HepG2 (cell line): Measurements from ENCODE around the gene DOLK. TPM values are rescaled to one million over a fixed set of nuclear protein-coding genes. Genes with fewer than 3 reads are reported as not detected.

Experiments
- ATAD3A ChIP-seq: sonication (generic); formaldehyde crosslinking; IDR thresholded peaks from 2 replicates; pipeline ENCODE4 v1.4.0; 2020; ENCODE audit warnings: missing genetic modification reagents
- BORCS8-MEF2B ChIP-seq: sonication (generic); formaldehyde crosslinking; IDR thresholded peaks from 2 replicates; pipeline ENCODE4 v1.8.0; 2022; ENCODE audit warnings: mild to moderate bottlenecking, missing genetic modification reagents
- DMAP1 ChIP-seq: IDR thresholded peaks from 2 replicates; pipeline ENCODE4 v1.6.1; 2016
- ESRRA ChIP-seq: sonication (generic); formaldehyde crosslinking; IDR thresholded peaks from 2 replicates; pipeline ENCODE4 v1.5.1; 2020; ENCODE audit warnings: mild to moderate bottlenecking, low read depth, missing genetic modification reagents
- GABPB1 ChIP-seq: IDR thresholded peaks from 2 replicates; pipeline ENCODE4 v1.6.1; 2016; ENCODE audit warnings: mild to moderate bottlenecking, missing genetic modification reagents, moderate library complexity, missing compliant biosample characterization
- MXD4 ChIP-seq: IDR thresholded peaks from 2 replicates; pipeline ENCODE4 v1.6.1; 2016; ENCODE audit warnings: mild to moderate bottlenecking, missing biosample characterization, missing genetic modification reagents
- NR3C1 ChIP-seq: sonication (generic); formaldehyde crosslinking; IDR thresholded peaks from 2 replicates; pipeline ENCODE4 v1.4.0; 2020; ENCODE audit warnings: missing genetic modification reagents
- SAP130 ChIP-seq: IDR thresholded peaks from 2 replicates; pipeline ENCODE4 v1.6.1; 2016; ENCODE audit warnings: low read depth
- SKI ChIP-seq: fragments of 450-650 bp; IDR thresholded peaks from one replicate; pipeline ENCODE4 v1.6.1; 2018; ENCODE audit warnings: mild to moderate bottlenecking; ENCODE audit not compliant: partially characterized antibody
- SRSF1 ChIP-seq: fragments of 200-400 bp; formaldehyde crosslinking; optimal IDR thresholded peaks from 2 replicates; pipeline ENCODE3; 2017; ENCODE audit warnings: mild to moderate bottlenecking, low read depth, low read length, moderate library complexity
- TGIF2 ChIP-seq: IDR thresholded peaks from 2 replicates; pipeline ENCODE4 v1.6.1; 2016; ENCODE audit warnings: control low read depth, missing compliant biosample characterization
- ZFP36 ChIP-seq: fragments of 150-350 bp; IDR thresholded peaks from 2 replicates; pipeline ENCODE4 v1.6.1; 2018; ENCODE audit warnings: borderline replicate concordance, low read length, low read depth; ENCODE audit not compliant: partially characterized antibody
- ZKSCAN5 ChIP-seq: sonication (generic); formaldehyde crosslinking; IDR thresholded peaks from 2 replicates; pipeline ENCODE4 v1.5.1; 2020; ENCODE audit warnings: mild to moderate bottlenecking, missing genetic modification reagents
- ZKSCAN8 ChIP-seq: IDR thresholded peaks from 2 replicates; pipeline ENCODE4 v1.6.1; 2016; ENCODE audit warnings: borderline replicate concordance, missing genetic modification reagents, missing compliant biosample characterization
- ZNF567 ChIP-seq: sonication (generic); formaldehyde crosslinking; IDR thresholded peaks from 2 replicates; pipeline ENCODE4 v1.8.1; 2023; ENCODE audit warnings: mild to moderate bottlenecking, missing genetic modification reagents, borderline replicate concordance
- ZNF589 ChIP-seq: sonication (generic); formaldehyde crosslinking; conservative IDR thresholded peaks from 2 replicates; pipeline ENCODE4 v1.8.0; 2022; ENCODE audit warnings: mild to moderate bottlenecking, moderate library complexity, missing genetic modification reagents
- polyA plus RNA-seq, 8 experiments: library from polyadenylated mRNA; depleted of rRNA in 3 of 8; stranded (reverse) in 7 of 8; unstranded in 1 of 8; fragments of >200 nt; fragmentation: Illumina TruSeq in 4 of 8; extraction: Trizol in 4 of 8; gene quantifications; 2 replicates each; pipeline versions ENCODE4 v1.2.1 to v1.2.3, GENCODE V29; 2011 to 2016; ENCODE audit warnings: low read depth in 4 of 8, missing spikeins in 1 of 8, mixed read lengths in 1 of 8; ENCODE audit not compliant: insufficient read depth in 1 of 8
- total RNA-seq, 5 experiments: library from RNA; depleted of rRNA; stranded (reverse); fragments of >200 nt; fragmentation: Illumina TruSeq; extraction: Trizol; gene quantifications; 2 replicates each; pipeline ENCODE4 v1.2.3, GENCODE V29; 2016; ENCODE audit warnings: low read depth in 1 of 5
- TF ChIP-seq, protein P1 (sequence below): sonication (generic); formaldehyde crosslinking; IDR thresholded peaks from 2 replicates; pipeline ENCODE4 v1.8.1; 2022; ENCODE audit warnings: low read depth, mild to moderate bottlenecking, missing genetic modification reagents
- TF ChIP-seq, protein P2 (sequence below): sonication (generic); formaldehyde crosslinking; IDR thresholded peaks from 2 replicates; pipeline ENCODE4 v1.4.0; 2020; ENCODE audit warnings: missing genetic modification reagents, low read depth, mild to moderate bottlenecking, borderline replicate concordance
- TF ChIP-seq, protein P3 (sequence below): sonication (generic); formaldehyde crosslinking; IDR thresholded peaks from 2 replicates; pipeline ENCODE4 v1.5.0; 2020; ENCODE audit warnings: mild to moderate bottlenecking, missing genetic modification reagents
- TF ChIP-seq, protein P4 (sequence below): sonication (generic); formaldehyde crosslinking; IDR thresholded peaks from 2 replicates; pipeline ENCODE4 v1.4.0; 2020; ENCODE audit warnings: mild to moderate bottlenecking, missing genetic modification reagents
- TF ChIP-seq, protein P5 (sequence below): sonication (generic); formaldehyde crosslinking; IDR thresholded peaks from 2 replicates; pipeline ENCODE4 v1.4.0; 2020; ENCODE audit warnings: low read depth, mild to moderate bottlenecking, missing genetic modification reagents

Gene DOLK
- total and polyA plus RNA-seq, 2 of the 13 experiments (the other 11 are each of a cell fraction or from before 2014, with no cell fraction given) = 15.4 to 18.7 TPM

DNA sequence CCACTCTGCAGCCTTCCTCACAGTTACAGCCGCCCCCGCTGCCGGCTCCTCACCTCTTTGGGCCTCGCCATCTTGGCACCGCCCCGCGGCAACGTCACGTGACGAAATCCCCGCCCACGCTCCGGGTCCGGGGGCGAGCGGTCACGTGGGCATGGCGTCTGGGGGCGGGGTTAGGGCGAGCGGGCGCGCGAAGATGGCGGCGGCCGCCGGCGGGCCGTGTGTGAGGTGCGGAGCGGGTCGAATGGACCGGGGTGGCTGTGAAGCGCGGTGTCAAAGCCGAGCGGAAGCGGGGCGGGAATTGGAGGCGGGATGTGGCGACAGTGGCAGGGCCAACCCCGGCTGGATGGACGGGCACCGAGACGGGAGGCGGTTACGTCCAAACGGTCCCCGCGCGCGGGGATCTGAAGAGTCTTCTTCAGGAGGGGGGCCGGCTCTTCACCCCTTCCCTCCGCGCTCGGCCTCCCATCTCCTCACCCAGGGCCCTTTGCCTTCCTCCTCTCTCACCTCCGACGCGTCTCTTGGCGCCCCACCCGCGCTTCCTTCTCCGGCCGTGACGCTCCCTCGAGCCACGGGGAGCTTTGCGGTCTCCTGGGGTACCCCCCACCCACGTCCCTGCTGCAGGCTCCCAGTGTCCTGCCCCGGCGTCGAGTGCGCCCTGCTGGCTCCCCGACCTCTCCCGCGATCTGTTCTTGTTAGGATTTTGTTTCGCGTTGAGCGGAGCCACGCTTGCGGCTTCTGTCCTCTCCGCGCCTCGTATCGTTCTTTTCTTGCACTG lies at the start of gene DOLK, which contains the start of gene NUP188 (continued):
- TF ChIP-seq, protein P1, sequence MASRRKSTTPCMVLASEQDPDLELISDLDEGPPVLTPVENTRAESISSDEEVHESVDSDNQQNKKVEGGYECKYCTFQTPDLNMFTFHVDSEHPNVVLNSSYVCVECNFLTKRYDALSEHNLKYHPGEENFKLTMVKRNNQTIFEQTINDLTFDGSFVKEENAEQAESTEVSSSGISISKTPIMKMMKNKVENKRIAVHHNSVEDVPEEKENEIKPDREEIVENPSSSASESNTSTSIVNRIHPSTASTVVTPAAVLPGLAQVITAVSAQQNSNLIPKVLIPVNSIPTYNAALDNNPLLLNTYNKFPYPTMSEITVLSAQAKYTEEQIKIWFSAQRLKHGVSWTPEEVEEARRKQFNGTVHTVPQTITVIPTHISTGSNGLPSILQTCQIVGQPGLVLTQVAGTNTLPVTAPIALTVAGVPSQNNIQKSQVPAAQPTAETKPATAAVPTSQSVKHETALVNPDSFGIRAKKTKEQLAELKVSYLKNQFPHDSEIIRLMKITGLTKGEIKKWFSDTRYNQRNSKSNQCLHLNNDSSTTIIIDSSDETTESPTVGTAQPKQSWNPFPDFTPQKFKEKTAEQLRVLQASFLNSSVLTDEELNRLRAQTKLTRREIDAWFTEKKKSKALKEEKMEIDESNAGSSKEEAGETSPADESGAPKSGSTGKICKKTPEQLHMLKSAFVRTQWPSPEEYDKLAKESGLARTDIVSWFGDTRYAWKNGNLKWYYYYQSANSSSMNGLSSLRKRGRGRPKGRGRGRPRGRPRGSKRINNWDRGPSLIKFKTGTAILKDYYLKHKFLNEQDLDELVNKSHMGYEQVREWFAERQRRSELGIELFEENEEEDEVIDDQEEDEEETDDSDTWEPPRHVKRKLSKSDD (CRISPR knock-in tag) = peak; percentile 17; the same call in 1 of the 2 replicates
- peak; percentile 46 for TF ChIP-seq SKI
- TF ChIP-seq ZFP36 = no peak
- peak; percentile 96 for TF ChIP-seq SAP130 (CRISPR knock-in tag)
- TF ChIP-seq ZKSCAN8 (CRISPR knock-in tag) = no peak; the same call in 1 of the 2 replicates
- 0 out of 2 replicates have a peak, but pooled peaks have one; percentile 23 for TF ChIP-seq ATAD3A (CRISPR knock-in tag)
- TF ChIP-seq, protein P2, sequence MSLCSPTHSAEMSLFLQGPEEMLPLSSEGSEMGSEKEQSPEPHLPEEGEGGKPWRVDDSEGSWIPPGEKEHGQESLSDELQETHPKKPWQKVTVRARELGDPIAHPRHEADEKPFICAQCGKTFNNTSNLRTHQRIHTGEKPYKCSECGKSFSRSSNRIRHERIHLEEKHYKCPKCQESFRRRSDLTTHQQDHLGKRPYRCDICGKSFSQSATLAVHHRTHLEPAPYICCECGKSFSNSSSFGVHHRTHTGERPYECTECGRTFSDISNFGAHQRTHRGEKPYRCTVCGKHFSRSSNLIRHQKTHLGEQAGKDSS (CRISPR knock-in tag) = peak; percentile 13; the same call in 1 of the 2 replicates
- TF ChIP-seq DMAP1 (CRISPR knock-in tag) = peak; percentile 83
- TF ChIP-seq SRSF1 = no peak
- TF ChIP-seq GABPB1 (CRISPR knock-in tag) = peak; percentile 86
- TF ChIP-seq, protein P3, sequence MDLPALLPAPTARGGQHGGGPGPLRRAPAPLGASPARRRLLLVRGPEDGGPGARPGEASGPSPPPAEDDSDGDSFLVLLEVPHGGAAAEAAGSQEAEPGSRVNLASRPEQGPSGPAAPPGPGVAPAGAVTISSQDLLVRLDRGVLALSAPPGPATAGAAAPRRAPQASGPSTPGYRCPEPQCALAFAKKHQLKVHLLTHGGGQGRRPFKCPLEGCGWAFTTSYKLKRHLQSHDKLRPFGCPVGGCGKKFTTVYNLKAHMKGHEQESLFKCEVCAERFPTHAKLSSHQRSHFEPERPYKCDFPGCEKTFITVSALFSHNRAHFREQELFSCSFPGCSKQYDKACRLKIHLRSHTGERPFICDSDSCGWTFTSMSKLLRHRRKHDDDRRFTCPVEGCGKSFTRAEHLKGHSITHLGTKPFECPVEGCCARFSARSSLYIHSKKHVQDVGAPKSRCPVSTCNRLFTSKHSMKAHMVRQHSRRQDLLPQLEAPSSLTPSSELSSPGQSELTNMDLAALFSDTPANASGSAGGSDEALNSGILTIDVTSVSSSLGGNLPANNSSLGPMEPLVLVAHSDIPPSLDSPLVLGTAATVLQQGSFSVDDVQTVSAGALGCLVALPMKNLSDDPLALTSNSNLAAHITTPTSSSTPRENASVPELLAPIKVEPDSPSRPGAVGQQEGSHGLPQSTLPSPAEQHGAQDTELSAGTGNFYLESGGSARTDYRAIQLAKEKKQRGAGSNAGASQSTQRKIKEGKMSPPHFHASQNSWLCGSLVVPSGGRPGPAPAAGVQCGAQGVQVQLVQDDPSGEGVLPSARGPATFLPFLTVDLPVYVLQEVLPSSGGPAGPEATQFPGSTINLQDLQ (CRISPR knock-in tag) = peak; percentile 22; the same call in 1 of the 2 replicates
- no peak; the same call in 1 of the 2 replicates for TF ChIP-seq ZNF567
- TF ChIP-seq BORCS8-MEF2B (CRISPR knock-in tag) = 0 out of 2 replicates have a peak, but pooled peaks have one; percentile 45
- TF ChIP-seq ZKSCAN5 (CRISPR knock-in tag) = 0 out of 2 replicates have a peak, but pooled peaks have one; percentile 4
- TF ChIP-seq NR3C1 (CRISPR knock-in tag) = no peak
- TF ChIP-seq, protein P4, sequence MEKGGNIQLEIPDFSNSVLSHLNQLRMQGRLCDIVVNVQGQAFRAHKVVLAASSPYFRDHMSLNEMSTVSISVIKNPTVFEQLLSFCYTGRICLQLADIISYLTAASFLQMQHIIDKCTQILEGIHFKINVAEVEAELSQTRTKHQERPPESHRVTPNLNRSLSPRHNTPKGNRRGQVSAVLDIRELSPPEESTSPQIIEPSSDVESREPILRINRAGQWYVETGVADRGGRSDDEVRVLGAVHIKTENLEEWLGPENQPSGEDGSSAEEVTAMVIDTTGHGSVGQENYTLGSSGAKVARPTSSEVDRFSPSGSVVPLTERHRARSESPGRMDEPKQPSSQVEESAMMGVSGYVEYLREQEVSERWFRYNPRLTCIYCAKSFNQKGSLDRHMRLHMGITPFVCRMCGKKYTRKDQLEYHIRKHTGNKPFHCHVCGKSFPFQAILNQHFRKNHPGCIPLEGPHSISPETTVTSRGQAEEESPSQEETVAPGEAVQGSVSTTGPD (CRISPR knock-in tag) = no peak
- peak; percentile 96 for TF ChIP-seq MXD4 (CRISPR knock-in tag)
- TF ChIP-seq TGIF2 = no peak; the same call in 1 of the 2 replicates
- TF ChIP-seq ESRRA (CRISPR knock-in tag) = peak; percentile 24; the same call in 1 of the 2 replicates
- TF ChIP-seq ZNF589 (CRISPR knock-in tag) = peak; percentile 83
- TF ChIP-seq, protein P5, sequence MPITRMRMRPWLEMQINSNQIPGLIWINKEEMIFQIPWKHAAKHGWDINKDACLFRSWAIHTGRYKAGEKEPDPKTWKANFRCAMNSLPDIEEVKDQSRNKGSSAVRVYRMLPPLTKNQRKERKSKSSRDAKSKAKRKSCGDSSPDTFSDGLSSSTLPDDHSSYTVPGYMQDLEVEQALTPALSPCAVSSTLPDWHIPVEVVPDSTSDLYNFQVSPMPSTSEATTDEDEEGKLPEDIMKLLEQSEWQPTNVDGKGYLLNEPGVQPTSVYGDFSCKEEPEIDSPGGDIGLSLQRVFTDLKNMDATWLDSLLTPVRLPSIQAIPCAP (CRISPR knock-in tag) = no peak
